Tongue (tissue), 2 donors: ENCODE data around the gene SPP1. TPM values are rescaled to one million over a fixed set of nuclear protein-coding genes. Genes with fewer than 3 reads are reported as not detected.
A peak's percentile ranks its signal among the peaks of the same experiment; 100 is the strongest.

Experiments
- DNase-seq: peaks from one replicate; pipeline ENCODE4 v3.0.0-alpha.2; 2015
- total RNA-seq: library from RNA; depleted of rRNA; stranded (reverse); fragments of >200 nt; gene quantifications from one replicate; pipeline ENCODE4 v1.2.3, GENCODE V29; 2014

SPP1 gene
- total RNA-seq, 1 donor from 2014 or later: 28.9 TPM

- DNase-seq: no peak
Observed at GRCh38 chr4:87956501-87956900, 19.0 kb upstream of the SPP1 start.

- no peak for DNase-seq
Observed at GRCh38 chr4:87957061-87957460, 18.5 kb upstream of the SPP1 start.

- DNase-seq: no peak
Observed at GRCh38 chr4:87961993-87962392, 13.5 kb upstream of the SPP1 start.

- no peak for DNase-seq
Observed at GRCh38 chr4:87962398-87963146, 12.9 kb upstream of the SPP1 start.

- DNase-seq: no peak
Observed at GRCh38 chr4:87965501-87965975, 10.0 kb upstream of the SPP1 start.

GRCh38 chr4:87966095-87966496, 9.4 kb upstream of the SPP1 start:
- DNase-seq: no peak

- no peak for DNase-seq
Observed at GRCh38 chr4:87967193-87967592, 8.3 kb upstream of the SPP1 start.

- no peak for DNase-seq
Observed at GRCh38 chr4:87970121-87970520, 5.4 kb upstream of the SPP1 start.

- no peak for DNase-seq
Observed at GRCh38 chr4:87971866-87972265, 3.6 kb upstream of the SPP1 start.

GRCh38 chr4:87973283-87974169, 2.0 kb upstream of the SPP1 start:
- DNase-seq: peak; percentile 75

GRCh38 chr4:87974856-87975462, 555 bp upstream of the SPP1 start:
- DNase-seq: no peak

GRCh38 chr4:87977521-87978278, 2.2 kb downstream of the SPP1 start:
- no peak for DNase-seq

- DNase-seq: no peak
Observed at GRCh38 chr4:87978681-87979080, 3.2 kb downstream of the SPP1 start.

- no peak for DNase-seq
Observed at GRCh38 chr4:87979810-87980209, 4.3 kb downstream of the SPP1 start.

GRCh38 chr4:87981486-87981885, 6.0 kb downstream of the SPP1 start:
- no peak for DNase-seq

GRCh38 chr4:87982036-87982435, 6.5 kb downstream of the SPP1 start:
- no peak for DNase-seq

- DNase-seq: no peak
Observed at GRCh38 chr4:87982446-87983010, 7.0 kb downstream of the SPP1 start.

- no peak for DNase-seq
Observed at GRCh38 chr4:87983996-87984395, 8.5 kb downstream of the SPP1 start.

GRCh38 chr4:87985097-87985886, 9.8 kb downstream of the SPP1 start:
- peak; percentile 47 for DNase-seq

- no peak for DNase-seq
Observed at GRCh38 chr4:87985887-87986200, 10.3 kb downstream of the SPP1 start.

- DNase-seq: no peak
Observed at GRCh38 chr4:87986508-87986907, 11.0 kb downstream of the SPP1 start.
